Liver (tissue), 3 donors: ENCODE data around the gene MYO1F.

Experiments used
- CTCF ChIP-seq: fragments of 150-350 bp; IDR thresholded peaks from 2 replicates; pipeline ENCODE4 v1.5.1; 2017; ENCODE audit warnings: improper control_type of control experiment, low read depth, low read length; ENCODE audit not compliant: missing input control
- HNF4A ChIP-seq, 2 donors: conservative IDR thresholded peaks; 2 replicates each; pipeline ENCODE4 v1.6.1; 2016; ENCODE audit warnings: antibody characterized with exemption in 2 of 2, mild to moderate bottlenecking in 2 of 2
- HNF4G ChIP-seq: IDR thresholded peaks from 2 replicates; pipeline ENCODE4 v1.6.1; 2016; ENCODE audit warnings: antibody characterized with exemption
- NR2F2 ChIP-seq: IDR thresholded peaks from 2 replicates; pipeline ENCODE4 v1.6.1; 2016; ENCODE audit warnings: antibody characterized with exemption
- donor health status: healthy.
- donor health status: healthy.

GRCh38 chr19:8578642-8579265 is 1.5 kb upstream of the MYO1F start:
- TF ChIP-seq CTCF (peak; percentile 87), HNF4A (conservative IDR thresholded peaks at IDR 0.05) (no peak), HNF4G (no peak), NR2F2 (no peak)
